Activated CD8-positive, alpha-beta T cell treated with anti-CD3 and anti-CD28 coated beads for 36 hours (primary cell): ENCODE results near the gene MRO. TPM values are rescaled to one million over a fixed set of nuclear protein-coding genes. Genes with fewer than 3 reads are reported as not detected.
A peak's percentile ranks its signal among the peaks of the same experiment; 100 is the strongest.

ENCODE experiments used
- ATAC-seq: fragments of 200-7000 bp; cut with Tn5 transposase; one replicate; pipeline ENCODE4 v1.10.0; 2021; ENCODE audit warnings: mild to moderate bottlenecking, moderate library complexity
- CTCF ChIA-PET: fragments of 350-600 bp; sonication (Branson Sonifier 250); formaldehyde crosslinking; loops from one replicate; lab custom pipeline; 2021; ENCODE audit warnings: antibody characterized with exemption; lab: Charles Lee
- POLR2A ChIA-PET: fragments of 350-600 bp; sonication (Branson Sonifier 250); formaldehyde crosslinking; loops from one replicate; lab custom pipeline; 2021; ENCODE audit warnings: antibody characterized with exemption; lab: Charles Lee
- DNase-seq: peaks from one replicate; pipeline ENCODE4 v3.0.0-alpha.2; 2020
- H3K27ac Mint-ChIP-seq: one replicate; pipeline ENCODE4 v1.8.0; 2021; ENCODE audit warnings: mild to moderate bottlenecking, mixed read lengths
- H3K27me3 Mint-ChIP-seq: one replicate; pipeline ENCODE4 v1.8.0; 2021; ENCODE audit warnings: mixed read lengths
- H3K36me3 Mint-ChIP-seq: one replicate; pipeline ENCODE4 v1.8.0; 2021; ENCODE audit warnings: low read depth, mixed read lengths
- H3K4me1 Mint-ChIP-seq: one replicate; pipeline ENCODE4 v1.8.0; 2021; ENCODE audit warnings: low read depth, mixed read lengths
- H3K4me3 Mint-ChIP-seq: one replicate; pipeline ENCODE4 v1.8.0; 2021; ENCODE audit warnings: mild to moderate bottlenecking, moderate library complexity, mixed read lengths
- H3K9me3 Mint-ChIP-seq: one replicate; pipeline ENCODE4 v1.8.0; 2021; ENCODE audit warnings: mixed read lengths
- intact Hi-C: fragments of 100-400 bp; cut with micrococcal nuclease; formaldehyde crosslinking; loops from one replicate; pipeline ENCODE4 v1.10.0; 2022
- total RNA-seq, 2 experiments: library from RNA; stranded (reverse); gene quantifications; one replicate each; pipeline ENCODE4 v1.2.3, GENCODE V29; 2021
- TF ChIP-seq, protein P1 (sequence below): fragments of 200-600 bp; IDR thresholded peaks from one replicate; pipeline ENCODE4 v1.8.0; 2022; ENCODE audit warnings: antibody characterized with exemption, mild to moderate bottlenecking

MRO gene
- total RNA-seq, 2 experiments from 2014 or later, result not detected

DNA sequence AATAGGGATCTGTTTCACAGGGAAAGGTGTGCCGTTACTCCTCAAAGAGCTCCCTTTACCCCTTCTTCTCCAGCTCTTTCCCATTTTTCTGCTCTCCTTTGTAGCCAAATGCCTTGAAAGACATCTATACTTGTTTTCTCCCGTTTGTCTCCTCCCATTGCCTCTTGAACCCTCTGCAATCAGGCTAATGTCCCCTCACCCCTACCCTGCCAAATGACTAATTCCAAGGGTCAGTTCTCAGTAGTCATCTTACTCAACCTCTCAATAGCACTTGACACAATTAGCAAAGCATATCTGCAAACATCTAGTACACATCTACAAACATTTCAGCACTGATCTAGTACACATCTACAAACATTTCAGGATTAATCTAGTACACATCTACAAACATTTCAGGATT, 12.6 kb downstream of the MRO start:
- no peak overlapping the region for H3K27ac Mint-ChIP-seq
- no peak for ATAC-seq
- H3K9me3 Mint-ChIP-seq, result no peaks in the 10 kb centered on the region
- no peaks in the 10 kb centered on the region for H3K36me3 Mint-ChIP-seq
- ChIA-PET POLR2A (no interaction called here), CTCF (interaction anchor here (1.0 to 1.7 kb wide), 2 partner anchors 10 to 14 kb away, joined by 3 to 5 read pairs; no protein-coding TSS in a partner anchor)
- no peak overlapping the region for H3K4me3 Mint-ChIP-seq
- H3K27me3 Mint-ChIP-seq, result peaks cover 9% of the 10 kb centered on the region
- intact Hi-C loops, result no loop called here
- peaks cover 5% of the 10 kb centered on the region for H3K4me1 Mint-ChIP-seq
- TF ChIP-seq, protein P1, sequence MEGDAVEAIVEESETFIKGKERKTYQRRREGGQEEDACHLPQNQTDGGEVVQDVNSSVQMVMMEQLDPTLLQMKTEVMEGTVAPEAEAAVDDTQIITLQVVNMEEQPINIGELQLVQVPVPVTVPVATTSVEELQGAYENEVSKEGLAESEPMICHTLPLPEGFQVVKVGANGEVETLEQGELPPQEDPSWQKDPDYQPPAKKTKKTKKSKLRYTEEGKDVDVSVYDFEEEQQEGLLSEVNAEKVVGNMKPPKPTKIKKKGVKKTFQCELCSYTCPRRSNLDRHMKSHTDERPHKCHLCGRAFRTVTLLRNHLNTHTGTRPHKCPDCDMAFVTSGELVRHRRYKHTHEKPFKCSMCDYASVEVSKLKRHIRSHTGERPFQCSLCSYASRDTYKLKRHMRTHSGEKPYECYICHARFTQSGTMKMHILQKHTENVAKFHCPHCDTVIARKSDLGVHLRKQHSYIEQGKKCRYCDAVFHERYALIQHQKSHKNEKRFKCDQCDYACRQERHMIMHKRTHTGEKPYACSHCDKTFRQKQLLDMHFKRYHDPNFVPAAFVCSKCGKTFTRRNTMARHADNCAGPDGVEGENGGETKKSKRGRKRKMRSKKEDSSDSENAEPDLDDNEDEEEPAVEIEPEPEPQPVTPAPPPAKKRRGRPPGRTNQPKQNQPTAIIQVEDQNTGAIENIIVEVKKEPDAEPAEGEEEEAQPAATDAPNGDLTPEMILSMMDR, result no peak
- no peak for DNase-seq

GRCh38 chr18:50806208-50806616, 13.6 kb downstream of the MRO start:
- peaks cover 5% of the 10 kb centered on the region for H3K4me1 Mint-ChIP-seq
- H3K36me3 Mint-ChIP-seq, result no peaks in the 10 kb centered on the region
- TF ChIP-seq, protein P1, result no peak
- no peak overlapping the region for H3K27ac Mint-ChIP-seq
- peak; percentile 55 for ATAC-seq
- peak; percentile 4 for DNase-seq
- no peaks in the 10 kb centered on the region for H3K9me3 Mint-ChIP-seq
- intact Hi-C loops, result no loop called here
- peaks cover 9% of the 10 kb centered on the region for H3K27me3 Mint-ChIP-seq
- no peak overlapping the region for H3K4me3 Mint-ChIP-seq
- ChIA-PET CTCF (interaction anchor here (1.7 kb wide), 1 partner anchor 11 kb away, joined by 5 read pairs; no protein-coding TSS in a partner anchor), POLR2A (no interaction called here)

DNA sequence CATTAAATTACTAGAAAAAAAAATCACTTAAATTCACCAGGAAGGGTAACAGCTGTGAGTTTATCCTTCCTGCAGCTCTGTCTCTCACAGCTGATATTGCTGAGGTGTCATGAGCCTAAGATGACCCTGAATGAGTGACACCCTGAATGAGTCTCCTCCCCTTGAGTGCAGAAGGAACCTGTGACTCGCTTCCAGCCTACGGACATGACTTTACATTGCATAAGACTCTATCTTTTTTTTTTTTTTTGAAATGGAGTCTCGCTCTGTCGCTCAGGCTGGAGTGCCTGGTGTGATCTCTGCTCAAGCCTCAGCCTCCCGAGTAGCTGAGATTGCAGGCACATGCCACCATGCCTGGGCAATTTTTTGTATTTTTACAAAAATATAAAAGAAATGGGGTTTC, 14.1 kb downstream of the MRO start:
- POLR2A ChIA-PET, result no interaction called here
- peak; percentile 84 for ATAC-seq
- Mint-ChIP-seq H3K27me3 (peaks cover 9% of the 10 kb centered on the region), H3K27ac (no peak overlapping the region), H3K4me3 (no peak overlapping the region), H3K4me1 (peaks cover 5% of the 10 kb centered on the region), H3K36me3 (no peaks in the 10 kb centered on the region), H3K9me3 (no peaks in the 10 kb centered on the region)
- intact Hi-C loops, result no loop called here
- CTCF ChIA-PET, result interaction anchor here (1.5 to 1.7 kb wide), 2 partner anchors 11 to 15 kb away, joined by 5 to 7 read pairs; no protein-coding TSS in a partner anchor
- DNase-seq, result peak; percentile 49
- TF ChIP-seq, protein P1, result no peak

- Mint-ChIP-seq H3K9me3 (no peaks in the 10 kb centered on the region), H3K27me3 (peaks cover 9% of the 10 kb centered on the region), H3K4me3 (no peak overlapping the region), H3K4me1 (peaks cover 5% of the 10 kb centered on the region), H3K36me3 (no peaks in the 10 kb centered on the region), H3K27ac (no peak overlapping the region)
- no peak for DNase-seq
- TF ChIP-seq, protein P1, result no peak
- CTCF ChIA-PET, result no interaction called here
- POLR2A ChIA-PET, result no interaction called here
- intact Hi-C loops, result no loop called here
- ATAC-seq, result no peak
Measured at GRCh38 chr18:50803592-50803991, 16.2 kb downstream of the MRO start.

- intact Hi-C loops, result no loop called here
- TF ChIP-seq, protein P1, result no peak
- Mint-ChIP-seq H3K9me3 (no peaks in the 10 kb centered on the region), H3K4me1 (peaks cover 5% of the 10 kb centered on the region), H3K4me3 (no peak overlapping the region), H3K27me3 (peaks cover 12% of the 10 kb centered on the region), H3K36me3 (no peaks in the 10 kb centered on the region), H3K27ac (no peak overlapping the region)
- no peak for DNase-seq
- no peak for ATAC-seq
- POLR2A ChIA-PET, result no interaction called here
- CTCF ChIA-PET, result no interaction called here
Measured at GRCh38 chr18:50802141-50802540, 17.7 kb downstream of the MRO start.
